ENCODE results near the gene PRKCA.

DNA sequence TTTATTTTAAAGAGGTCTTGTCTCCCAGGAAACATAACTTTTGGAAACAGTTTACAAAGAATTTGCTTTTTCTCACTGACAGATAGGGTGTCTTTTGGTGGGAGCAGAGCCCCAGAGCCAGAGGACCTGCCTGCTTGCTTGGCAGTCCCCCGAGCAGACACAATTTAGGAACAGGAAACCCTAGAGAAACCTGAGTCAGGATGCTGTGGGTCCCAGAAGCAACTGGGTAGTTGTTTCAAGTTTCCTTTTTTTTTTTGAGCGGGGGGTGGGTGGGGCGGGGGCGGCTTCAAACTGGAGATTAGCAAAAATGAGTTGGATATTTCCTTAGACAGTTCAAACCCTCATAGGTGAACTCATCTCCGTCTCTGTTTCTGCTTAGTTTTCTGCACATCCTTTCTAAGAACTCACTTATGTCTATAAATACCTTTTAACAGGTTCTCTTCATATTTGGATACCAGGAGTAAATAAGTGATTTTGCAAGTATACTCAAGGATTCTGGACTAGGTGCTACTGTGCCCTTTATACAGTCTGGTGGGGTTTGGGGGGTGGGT, 135.1 kb downstream of the PRKCA start:
- TF ChIP-seq, protein P1, sequence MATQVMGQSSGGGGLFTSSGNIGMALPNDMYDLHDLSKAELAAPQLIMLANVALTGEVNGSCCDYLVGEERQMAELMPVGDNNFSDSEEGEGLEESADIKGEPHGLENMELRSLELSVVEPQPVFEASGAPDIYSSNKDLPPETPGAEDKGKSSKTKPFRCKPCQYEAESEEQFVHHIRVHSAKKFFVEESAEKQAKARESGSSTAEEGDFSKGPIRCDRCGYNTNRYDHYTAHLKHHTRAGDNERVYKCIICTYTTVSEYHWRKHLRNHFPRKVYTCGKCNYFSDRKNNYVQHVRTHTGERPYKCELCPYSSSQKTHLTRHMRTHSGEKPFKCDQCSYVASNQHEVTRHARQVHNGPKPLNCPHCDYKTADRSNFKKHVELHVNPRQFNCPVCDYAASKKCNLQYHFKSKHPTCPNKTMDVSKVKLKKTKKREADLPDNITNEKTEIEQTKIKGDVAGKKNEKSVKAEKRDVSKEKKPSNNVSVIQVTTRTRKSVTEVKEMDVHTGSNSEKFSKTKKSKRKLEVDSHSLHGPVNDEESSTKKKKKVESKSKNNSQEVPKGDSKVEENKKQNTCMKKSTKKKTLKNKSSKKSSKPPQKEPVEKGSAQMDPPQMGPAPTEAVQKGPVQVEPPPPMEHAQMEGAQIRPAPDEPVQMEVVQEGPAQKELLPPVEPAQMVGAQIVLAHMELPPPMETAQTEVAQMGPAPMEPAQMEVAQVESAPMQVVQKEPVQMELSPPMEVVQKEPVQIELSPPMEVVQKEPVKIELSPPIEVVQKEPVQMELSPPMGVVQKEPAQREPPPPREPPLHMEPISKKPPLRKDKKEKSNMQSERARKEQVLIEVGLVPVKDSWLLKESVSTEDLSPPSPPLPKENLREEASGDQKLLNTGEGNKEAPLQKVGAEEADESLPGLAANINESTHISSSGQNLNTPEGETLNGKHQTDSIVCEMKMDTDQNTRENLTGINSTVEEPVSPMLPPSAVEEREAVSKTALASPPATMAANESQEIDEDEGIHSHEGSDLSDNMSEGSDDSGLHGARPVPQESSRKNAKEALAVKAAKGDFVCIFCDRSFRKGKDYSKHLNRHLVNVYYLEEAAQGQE (IDR thresholded peaks at IDR 0.05; ENCODE audit: insufficient read depth in 1 of 2, low read depth in 2 of 2, low read length in 2 of 2) = no peak
- TF ChIP-seq POLR2AphosphoS5 (IDR thresholded peaks at IDR 0.05; ENCODE audit: low read depth, low read length) = no peak
- no peak for TF ChIP-seq TAF1 (IDR thresholded peaks at IDR 0.05; ENCODE audit: borderline replicate concordance, insufficient read depth, low read length)
- TF ChIP-seq FOXP2 (optimal IDR thresholded peaks at IDR 0.05; ENCODE audit: borderline replicate concordance, extremely low read depth, extremely low read length, insufficient read depth) = no peak
- no peak for TF ChIP-seq SIN3A (IDR thresholded peaks at IDR 0.05; ENCODE audit: borderline replicate concordance, insufficient read depth, low read length)
